Stimulated activated CD4-positive, alpha-beta T cell treated with anti-CD3 and anti-CD28 coated beads, Interleukin-1b, Interleukin-23, amount 100 ng/mL, for 48 hours (primary cell): ENCODE results near the gene DSTYK.

Source experiments
- DNase-seq: peaks from one replicate; pipeline ENCODE4 v3.0.0-alpha.2; 2020

Gene DSTYK

GRCh38 chr1:205121660-205122488 lies 89.6 kb downstream of the DSTYK start, which contains the start of gene RBBP5:
Gene RBBP5 (minus strand): TSS chr1:205121978. CDS start chr1:205121873, 105 bp downstream.
- peak; percentile 96 for DNase-seq

GRCh38 chr1:205118752-205119151 lies 92.8 kb downstream of the DSTYK start:
- DNase-seq: no peak

GRCh38 chr1:205111354-205111753 lies 100.1 kb downstream of the DSTYK start:
- DNase-seq: no peak

GRCh38 chr1:205109711-205110110 lies 101.8 kb downstream of the DSTYK start:
- no peak for DNase-seq

- DNase-seq: no peak
These were observed 102.2 kb downstream of the DSTYK start for GRCh38 chr1:205109269-205109668.

GRCh38 chr1:205108464-205108863 lies 103.0 kb downstream of the DSTYK start:
- DNase-seq: no peak

GRCh38 chr1:205107327-205107726 lies 104.2 kb downstream of the DSTYK start:
- DNase-seq: no peak

GRCh38 chr1:205102404-205102803 lies 109.1 kb downstream of the DSTYK start:
- no peak for DNase-seq

GRCh38 chr1:205098242-205098641 lies 113.3 kb downstream of the DSTYK start:
- DNase-seq: no peak

GRCh38 chr1:205095422-205095821 lies 116.1 kb downstream of the DSTYK start:
- no peak for DNase-seq
